ENCODE data around the gene HTT-AS. TPM values are rescaled to one million over a fixed set of nuclear protein-coding genes. Genes with fewer than 3 reads are reported as not detected.

The HTT-AS gene
- total and polyA plus RNA-seq, 2 of the 13 experiments (the other 11 are each of a cell fraction or from before 2014, with no cell fraction given): not detected

DNA sequence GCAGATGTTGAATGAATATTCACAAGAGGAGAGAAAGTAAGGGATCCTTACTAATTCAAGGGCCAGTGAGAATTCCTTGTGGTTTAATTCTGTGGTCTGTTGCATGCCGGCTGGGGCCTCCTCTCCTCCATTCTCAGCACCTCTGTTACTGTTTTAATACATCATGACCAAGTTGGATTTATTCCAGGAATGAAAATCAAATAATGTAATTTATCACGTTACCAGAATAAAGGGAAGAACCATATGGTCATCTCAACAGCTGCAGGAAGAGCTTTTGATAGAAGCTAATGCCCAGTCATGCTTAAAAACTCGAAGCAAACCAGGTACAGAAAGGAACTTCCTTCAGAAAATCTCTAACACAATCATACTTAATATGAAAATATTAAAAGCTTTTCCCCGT lies 56.8 kb downstream of the HTT-AS start (continued):
- TF ChIP-seq, protein P1, sequence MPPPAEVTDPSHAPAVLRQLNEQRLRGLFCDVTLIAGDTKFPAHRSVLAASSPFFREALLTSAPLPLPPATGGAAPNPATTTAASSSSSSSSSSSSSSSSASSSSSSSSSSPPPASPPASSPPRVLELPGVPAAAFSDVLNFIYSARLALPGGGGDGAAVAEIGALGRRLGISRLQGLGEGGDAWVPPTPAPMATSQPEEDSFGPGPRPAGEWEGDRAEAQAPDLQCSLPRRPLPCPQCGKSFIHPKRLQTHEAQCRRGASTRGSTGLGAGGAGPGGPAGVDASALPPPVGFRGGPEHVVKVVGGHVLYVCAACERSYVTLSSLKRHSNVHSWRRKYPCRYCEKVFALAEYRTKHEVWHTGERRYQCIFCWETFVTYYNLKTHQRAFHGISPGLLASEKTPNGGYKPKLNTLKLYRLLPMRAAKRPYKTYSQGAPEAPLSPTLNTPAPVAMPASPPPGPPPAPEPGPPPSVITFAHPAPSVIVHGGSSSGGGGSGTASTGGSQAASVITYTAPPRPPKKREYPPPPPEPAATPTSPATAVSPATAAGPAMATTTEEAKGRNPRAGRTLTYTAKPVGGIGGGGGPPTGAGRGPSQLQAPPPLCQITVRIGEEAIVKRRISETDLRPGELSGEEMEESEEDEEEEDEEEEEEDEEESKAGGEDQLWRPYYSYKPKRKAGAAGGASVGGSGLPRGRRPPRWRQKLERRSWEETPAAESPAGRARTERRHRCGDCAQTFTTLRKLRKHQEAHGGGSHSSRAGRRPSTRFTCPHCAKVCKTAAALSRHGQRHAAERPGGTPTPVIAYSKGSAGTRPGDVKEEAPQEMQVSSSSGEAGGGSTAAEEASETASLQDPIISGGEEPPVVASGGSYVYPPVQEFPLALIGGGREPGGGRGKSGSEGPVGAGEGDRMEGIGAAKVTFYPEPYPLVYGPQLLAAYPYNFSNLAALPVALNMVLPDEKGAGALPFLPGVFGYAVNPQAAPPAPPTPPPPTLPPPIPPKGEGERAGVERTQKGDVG (CRISPR knock-in tag; IDR thresholded peaks at IDR 0.05; ENCODE audit: borderline replicate concordance): no peak
- no peak for TF ChIP-seq ZNF607 (CRISPR knock-in tag; IDR thresholded peaks at IDR 0.05; ENCODE audit: borderline replicate concordance)
- no peak for TF ChIP-seq PHF8 (CRISPR knock-in tag; IDR thresholded peaks at IDR 0.05)
- TF ChIP-seq SALL2 (CRISPR knock-in tag; IDR thresholded peaks at IDR 0.05): no peak
- TF ChIP-seq ZNF121 (CRISPR knock-in tag; IDR thresholded peaks at IDR 0.05): no peak
- no peak for TF ChIP-seq ZEB1 (IDR thresholded peaks at IDR 0.05; ENCODE audit: insufficient replicate concordance, low read depth)
- TF ChIP-seq, protein P2, sequence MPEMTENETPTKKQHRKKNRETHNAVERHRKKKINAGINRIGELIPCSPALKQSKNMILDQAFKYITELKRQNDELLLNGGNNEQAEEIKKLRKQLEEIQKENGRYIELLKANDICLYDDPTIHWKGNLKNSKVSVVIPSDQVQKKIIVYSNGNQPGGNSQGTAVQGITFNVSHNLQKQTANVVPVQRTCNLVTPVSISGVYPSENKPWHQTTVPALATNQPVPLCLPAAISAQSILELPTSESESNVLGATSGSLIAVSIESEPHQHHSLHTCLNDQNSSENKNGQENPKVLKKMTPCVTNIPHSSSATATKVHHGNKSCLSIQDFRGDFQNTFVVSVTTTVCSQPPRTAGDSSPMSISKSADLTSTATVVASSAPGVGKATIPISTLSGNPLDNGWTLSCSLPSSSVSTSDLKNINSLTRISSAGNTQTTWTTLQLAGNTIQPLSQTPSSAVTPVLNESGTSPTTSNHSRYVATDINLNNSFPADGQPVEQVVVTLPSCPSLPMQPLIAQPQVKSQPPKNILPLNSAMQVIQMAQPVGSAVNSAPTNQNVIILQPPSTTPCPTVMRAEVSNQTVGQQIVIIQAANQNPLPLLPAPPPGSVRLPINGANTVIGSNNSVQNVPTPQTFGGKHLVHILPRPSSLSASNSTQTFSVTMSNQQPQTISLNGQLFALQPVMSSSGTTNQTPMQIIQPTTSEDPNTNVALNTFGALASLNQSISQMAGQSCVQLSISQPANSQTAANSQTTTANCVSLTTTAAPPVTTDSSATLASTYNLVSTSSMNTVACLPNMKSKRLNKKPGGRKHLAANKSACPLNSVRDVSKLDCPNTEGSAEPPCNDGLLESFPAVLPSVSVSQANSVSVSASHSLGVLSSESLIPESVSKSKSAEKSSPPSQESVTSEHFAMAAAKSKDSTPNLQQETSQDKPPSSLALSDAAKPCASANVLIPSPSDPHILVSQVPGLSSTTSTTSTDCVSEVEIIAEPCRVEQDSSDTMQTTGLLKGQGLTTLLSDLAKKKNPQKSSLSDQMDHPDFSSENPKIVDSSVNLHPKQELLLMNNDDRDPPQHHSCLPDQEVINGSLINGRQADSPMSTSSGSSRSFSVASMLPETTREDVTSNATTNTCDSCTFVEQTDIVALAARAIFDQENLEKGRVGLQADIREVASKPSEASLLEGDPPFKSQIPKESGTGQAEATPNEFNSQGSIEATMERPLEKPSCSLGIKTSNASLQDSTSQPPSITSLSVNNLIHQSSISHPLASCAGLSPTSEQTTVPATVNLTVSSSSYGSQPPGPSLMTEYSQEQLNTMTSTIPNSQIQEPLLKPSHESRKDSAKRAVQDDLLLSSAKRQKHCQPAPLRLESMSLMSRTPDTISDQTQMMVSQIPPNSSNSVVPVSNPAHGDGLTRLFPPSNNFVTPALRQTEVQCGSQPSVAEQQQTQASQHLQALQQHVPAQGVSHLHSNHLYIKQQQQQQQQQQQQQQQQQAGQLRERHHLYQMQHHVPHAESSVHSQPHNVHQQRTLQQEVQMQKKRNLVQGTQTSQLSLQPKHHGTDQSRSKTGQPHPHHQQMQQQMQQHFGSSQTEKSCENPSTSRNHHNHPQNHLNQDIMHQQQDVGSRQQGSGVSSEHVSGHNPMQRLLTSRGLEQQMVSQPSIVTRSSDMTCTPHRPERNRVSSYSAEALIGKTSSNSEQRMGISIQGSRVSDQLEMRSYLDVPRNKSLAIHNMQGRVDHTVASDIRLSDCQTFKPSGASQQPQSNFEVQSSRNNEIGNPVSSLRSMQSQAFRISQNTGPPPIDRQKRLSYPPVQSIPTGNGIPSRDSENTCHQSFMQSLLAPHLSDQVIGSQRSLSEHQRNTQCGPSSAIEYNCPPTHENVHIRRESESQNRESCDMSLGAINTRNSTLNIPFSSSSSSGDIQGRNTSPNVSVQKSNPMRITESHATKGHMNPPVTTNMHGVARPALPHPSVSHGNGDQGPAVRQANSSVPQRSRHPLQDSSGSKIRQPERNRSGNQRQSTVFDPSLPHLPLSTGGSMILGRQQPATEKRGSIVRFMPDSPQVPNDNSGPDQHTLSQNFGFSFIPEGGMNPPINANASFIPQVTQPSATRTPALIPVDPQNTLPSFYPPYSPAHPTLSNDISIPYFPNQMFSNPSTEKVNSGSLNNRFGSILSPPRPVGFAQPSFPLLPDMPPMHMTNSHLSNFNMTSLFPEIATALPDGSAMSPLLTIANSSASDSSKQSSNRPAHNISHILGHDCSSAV (CRISPR knock-in tag; IDR thresholded peaks at IDR 0.05; ENCODE audit: borderline replicate concordance): no peak
- no peak for TF ChIP-seq ZNF615 (CRISPR knock-in tag; IDR thresholded peaks at IDR 0.05; ENCODE audit: borderline replicate concordance)
- no peak for TF ChIP-seq ZNF230 (CRISPR knock-in tag; IDR thresholded peaks at IDR 0.05)
- TF ChIP-seq, protein P3, sequence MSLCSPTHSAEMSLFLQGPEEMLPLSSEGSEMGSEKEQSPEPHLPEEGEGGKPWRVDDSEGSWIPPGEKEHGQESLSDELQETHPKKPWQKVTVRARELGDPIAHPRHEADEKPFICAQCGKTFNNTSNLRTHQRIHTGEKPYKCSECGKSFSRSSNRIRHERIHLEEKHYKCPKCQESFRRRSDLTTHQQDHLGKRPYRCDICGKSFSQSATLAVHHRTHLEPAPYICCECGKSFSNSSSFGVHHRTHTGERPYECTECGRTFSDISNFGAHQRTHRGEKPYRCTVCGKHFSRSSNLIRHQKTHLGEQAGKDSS (CRISPR knock-in tag; IDR thresholded peaks at IDR 0.05; ENCODE audit: borderline replicate concordance, low read depth): no peak
- TF ChIP-seq, protein P4, sequence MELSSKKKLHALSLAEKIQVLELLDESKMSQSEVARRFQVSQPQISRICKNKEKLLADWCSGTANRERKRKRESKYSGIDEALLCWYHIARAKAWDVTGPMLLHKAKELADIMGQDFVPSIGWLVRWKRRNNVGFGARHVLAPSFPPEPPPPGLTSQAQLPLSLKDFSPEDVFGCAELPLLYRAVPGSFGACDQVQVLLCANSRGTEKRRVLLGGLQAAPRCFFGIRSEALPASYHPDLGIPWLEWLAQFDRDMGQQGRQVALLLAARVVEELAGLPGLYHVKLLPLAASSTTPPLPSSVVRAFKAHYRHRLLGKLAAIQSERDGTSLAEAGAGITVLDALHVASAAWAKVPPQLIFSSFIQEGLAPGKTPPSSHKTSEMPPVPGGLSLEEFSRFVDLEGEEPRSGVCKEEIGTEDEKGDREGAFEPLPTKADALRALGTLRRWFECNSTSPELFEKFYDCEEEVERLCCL (CRISPR knock-in tag; IDR thresholded peaks at IDR 0.05; ENCODE audit: borderline replicate concordance): no peak
